ENCODE results near the gene SPHK1.

- no peak for TF ChIP-seq CTCF (IDR thresholded peaks at IDR 0.05)
- TF ChIP-seq POLR2A (IDR thresholded peaks at IDR 0.05): no peak
These were observed 42.4 kb downstream of the SPHK1 start for GRCh38 chr17:76426853-76427252.
